Peyer's patch (tissue), 4 donors: Measurements from ENCODE around the gene RET.

Experiments used
- POLR2A ChIP-seq, 2 donors: fragments of 450-650 bp; IDR thresholded peaks; one replicate each; pipeline ENCODE4 v1.5.1; 2017; ENCODE audit warnings: antibody characterized with exemption in 2 of 2, mild to moderate bottlenecking in 2 of 2, moderate library complexity in 2 of 2
- TF ChIP-seq, protein P1 (sequence below), 6 experiments: fragments of 450-650 bp in 4 of 6; fragments of 200-600 bp in 2 of 6; sonication (generic) in 1 of 6; IDR thresholded peaks; one replicate each; pipeline ENCODE4 v1.5.1; 2017 to 2019; ENCODE audit warnings: antibody characterized with exemption in 6 of 6, mild to moderate bottlenecking in 3 of 6, moderate library complexity in 1 of 6

DNA sequence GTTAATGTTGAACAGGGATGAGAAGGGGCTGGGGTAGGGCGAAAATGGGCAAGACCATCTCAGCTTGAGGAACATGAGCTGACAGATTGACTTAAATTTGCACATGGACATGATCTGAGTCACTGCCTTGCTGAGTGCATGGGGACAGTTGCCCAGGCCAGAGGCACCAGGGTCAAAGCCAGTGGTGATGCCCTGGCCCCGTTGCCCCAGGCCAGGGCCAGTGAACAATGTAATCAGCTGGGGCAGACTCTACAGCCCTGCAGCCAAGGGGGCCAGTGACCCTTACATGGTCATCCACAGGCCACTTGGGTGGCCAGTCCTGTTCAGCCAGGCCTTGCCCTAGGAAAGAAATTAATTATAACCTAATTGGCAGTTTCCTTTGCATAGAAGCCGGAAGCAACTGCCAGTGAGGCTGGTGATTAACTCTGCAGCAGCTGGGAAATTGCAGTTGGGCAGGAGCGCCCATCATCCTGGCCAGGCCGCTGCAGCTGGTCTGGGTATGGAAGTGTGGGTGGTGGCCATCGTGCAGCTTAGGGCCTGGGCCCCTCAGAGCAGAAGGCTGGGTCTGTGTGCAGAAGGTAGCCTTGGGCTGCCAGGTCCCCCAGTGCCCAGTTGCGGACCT, 9.6 kb downstream of the RET start:
- TF ChIP-seq, protein P1, sequence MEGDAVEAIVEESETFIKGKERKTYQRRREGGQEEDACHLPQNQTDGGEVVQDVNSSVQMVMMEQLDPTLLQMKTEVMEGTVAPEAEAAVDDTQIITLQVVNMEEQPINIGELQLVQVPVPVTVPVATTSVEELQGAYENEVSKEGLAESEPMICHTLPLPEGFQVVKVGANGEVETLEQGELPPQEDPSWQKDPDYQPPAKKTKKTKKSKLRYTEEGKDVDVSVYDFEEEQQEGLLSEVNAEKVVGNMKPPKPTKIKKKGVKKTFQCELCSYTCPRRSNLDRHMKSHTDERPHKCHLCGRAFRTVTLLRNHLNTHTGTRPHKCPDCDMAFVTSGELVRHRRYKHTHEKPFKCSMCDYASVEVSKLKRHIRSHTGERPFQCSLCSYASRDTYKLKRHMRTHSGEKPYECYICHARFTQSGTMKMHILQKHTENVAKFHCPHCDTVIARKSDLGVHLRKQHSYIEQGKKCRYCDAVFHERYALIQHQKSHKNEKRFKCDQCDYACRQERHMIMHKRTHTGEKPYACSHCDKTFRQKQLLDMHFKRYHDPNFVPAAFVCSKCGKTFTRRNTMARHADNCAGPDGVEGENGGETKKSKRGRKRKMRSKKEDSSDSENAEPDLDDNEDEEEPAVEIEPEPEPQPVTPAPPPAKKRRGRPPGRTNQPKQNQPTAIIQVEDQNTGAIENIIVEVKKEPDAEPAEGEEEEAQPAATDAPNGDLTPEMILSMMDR (IDR thresholded peaks at IDR 0.05): no peak
- no peak for TF ChIP-seq POLR2A (IDR thresholded peaks at IDR 0.05)
